SK-N-SH (cell line): ENCODE measurements around the gene AXIN1. TPM values are rescaled to one million over a fixed set of nuclear protein-coding genes. Genes with fewer than 3 reads are reported as not detected.

Experiments
- CTCF ChIA-PET: fragments of 300-600, 350-600 bp; formaldehyde crosslinking; extraction: SDS; loops from one replicate; lab custom pipeline; 2021; lab: Yijun Ruan, JAX
- POLR2A ChIA-PET: fragments of 350-600 bp; sonication (Branson Sonifier 250); formaldehyde crosslinking; extraction: SDS; loops from one replicate; lab custom pipeline; 2020; ENCODE audit warnings: antibody characterized with exemption, inconsistent platforms; lab: Yijun Ruan, JAX
- DNase-seq: peaks from one replicate; pipeline ENCODE4 v3.0.0; 2012
- H2AFZ ChIP-seq: fragments of 200-600 bp; sonication (generic); 2 replicates; pipeline ENCODE4 v1.8.1; 2016; ENCODE audit warnings: antibody characterized with exemption, mild to moderate bottlenecking, low read depth
- H3F3A ChIP-seq: fragments of 200-600 bp; sonication (generic); replicated peaks from 2 replicates; pipeline ENCODE3; 2016; ENCODE audit warnings: antibody characterized with exemption, mild to moderate bottlenecking; ENCODE audit not compliant: insufficient read depth
- H3K27ac ChIP-seq, 2 experiments: fragments of 200-500 bp in 1 of 2; fragments of 200-600 bp in 1 of 2; sonication (Bioruptor generic) in 1 of 2; sonication (generic), shearing (Covaris generic) in 1 of 2; 2 replicates each; pipeline versions ENCODE4 v1.5.1 to v1.6.1; 2014 to 2016; ENCODE audit warnings: low read depth in 2 of 2, inconsistent platforms in 1 of 2, low read length in 1 of 2, mild to moderate bottlenecking in 1 of 2, mixed read lengths in 1 of 2
- H3K27me3 ChIP-seq: fragments of 200-600 bp; sonication (generic), shearing (Covaris generic); 2 replicates; pipeline ENCODE4 v1.6.1; 2016; ENCODE audit warnings: mixed run types; ENCODE audit not compliant: insufficient read depth
- H3K36me3 ChIP-seq, 2 experiments: fragments of 200-500 bp in 1 of 2; fragments of 200-600 bp in 1 of 2; sonication (Bioruptor generic) in 1 of 2; sonication (generic) in 1 of 2; replicated peaks in 1 of 2; 2 replicates each; pipeline versions ENCODE3 to v1.5.1; 2014 to 2016; ENCODE audit warnings: low read length in 1 of 2, mild to moderate bottlenecking in 1 of 2; ENCODE audit not compliant: insufficient read depth in 2 of 2, control insufficient read depth in 1 of 2
- H3K4me1 ChIP-seq, 2 experiments: fragments of 200-500 bp in 1 of 2; fragments of 200-600 bp in 1 of 2; sonication (Bioruptor generic) in 1 of 2; sonication (generic), shearing (Covaris generic) in 1 of 2; 2 replicates each; pipeline versions ENCODE4 v1.5.1 to v1.6.1; 2014 to 2016; ENCODE audit warnings: low read depth in 1 of 2, low read length in 1 of 2, mixed run types in 1 of 2; ENCODE audit not compliant: insufficient read depth in 2 of 2, control insufficient read depth in 1 of 2
- H3K4me2 ChIP-seq: fragments of 200-600 bp; sonication (generic), shearing (Covaris generic); 2 replicates; pipeline ENCODE4 v1.6.1; 2017; ENCODE audit warnings: mixed run types
- H3K4me3 ChIP-seq, 2 experiments: fragments of 200-500 bp in 1 of 2; fragments of 200-600 bp in 1 of 2; sonication (Bioruptor generic) in 1 of 2; sonication (generic), shearing (Covaris generic) in 1 of 2; 2 replicates each; pipeline versions ENCODE4 v1.5.1 to v1.8.1; 2014 to 2016; ENCODE audit warnings: low read depth in 2 of 2, inconsistent platforms in 1 of 2, low read length in 1 of 2, mild to moderate bottlenecking in 1 of 2, mixed read lengths in 1 of 2, moderate library complexity in 1 of 2
- H3K79me2 ChIP-seq: fragments of 200-600 bp; sonication (generic); 2 replicates; pipeline ENCODE4 v1.8.1; 2017; ENCODE audit warnings: mild to moderate bottlenecking; ENCODE audit not compliant: insufficient read depth
- H3K9ac ChIP-seq: fragments of 200-600 bp; sonication (generic); 2 replicates; pipeline ENCODE4 v1.6.1; 2017; ENCODE audit warnings: mixed run types
- H3K9me2 ChIP-seq: fragments of 200-600 bp; sonication (generic); 2 replicates; pipeline ENCODE4 v1.6.1; 2017; ENCODE audit warnings: mixed run types
- H3K9me3 ChIP-seq: fragments of 200-600 bp; sonication (generic); 2 replicates; pipeline ENCODE4 v1.6.1; 2017; ENCODE audit warnings: mixed run types, mild to moderate bottlenecking, moderate library complexity
- H4K20me1 ChIP-seq: fragments of 200-600 bp; sonication (generic); 2 replicates; pipeline ENCODE4 v1.6.1; 2017; ENCODE audit warnings: mild to moderate bottlenecking, mixed run types; ENCODE audit not compliant: insufficient read depth
- CHD2 ChIP-seq: fragments of 150-350 bp; IDR thresholded peaks from 2 replicates; pipeline ENCODE4 v1.6.1; 2018; ENCODE audit warnings: low read length; ENCODE audit not compliant: partially characterized antibody
- ELF1 ChIP-seq: IDR thresholded peaks from 2 replicates; pipeline ENCODE4 v1.4.0; 2012
- EP300 ChIP-seq, 2 experiments: IDR thresholded peaks; 2 replicates each; pipeline versions ENCODE4 v1.4.0 to v1.6.1; 2012; ENCODE audit warnings: borderline replicate concordance in 1 of 2, low read depth in 1 of 2, low read length in 1 of 2
- FOSL2 ChIP-seq: IDR thresholded peaks from 2 replicates; pipeline ENCODE4 v1.4.0; 2012; ENCODE audit warnings: low read depth, mild to moderate bottlenecking, moderate library complexity, borderline replicate concordance
- FOXJ3 ChIP-seq: sonication (generic); formaldehyde crosslinking; IDR thresholded peaks from 2 replicates; pipeline ENCODE4 v1.5.1; 2020; ENCODE audit warnings: mild to moderate bottlenecking, missing genetic modification reagents
- JUND ChIP-seq: IDR thresholded peaks from 2 replicates; pipeline ENCODE4 v1.4.0; 2012
- MXI1 ChIP-seq: IDR thresholded peaks from 2 replicates; pipeline ENCODE4 v1.6.1; 2012; ENCODE audit warnings: mild to moderate bottlenecking, low read depth, low read length, improper control_type of control experiment
- PBX3 ChIP-seq: IDR thresholded peaks from 2 replicates; pipeline ENCODE4; 2012
- RAD21 ChIP-seq: IDR thresholded peaks from 2 replicates; pipeline ENCODE4 v1.6.1; 2012; ENCODE audit warnings: mild to moderate bottlenecking, low read length
- RFX5 ChIP-seq: IDR thresholded peaks from 2 replicates; pipeline ENCODE4 v1.6.1; 2012; ENCODE audit warnings: mild to moderate bottlenecking, improper control_type of control experiment, low read length
- TAF1 ChIP-seq: IDR thresholded peaks from 2 replicates; pipeline ENCODE4 v1.6.1; 2012; ENCODE audit warnings: low read depth, mild to moderate bottlenecking, low read length, moderate library complexity, borderline replicate concordance
- TCF12 ChIP-seq: IDR thresholded peaks from 2 replicates; pipeline ENCODE4 v1.4.0; 2012
- TEAD4 ChIP-seq: IDR thresholded peaks from 2 replicates; pipeline ENCODE4 v1.4.0; 2012; ENCODE audit warnings: mild to moderate bottlenecking, borderline replicate concordance; ENCODE audit not compliant: insufficient read depth
- USF1 ChIP-seq: IDR thresholded peaks from 2 replicates; pipeline ENCODE4 v1.4.0; 2012; ENCODE audit warnings: low read depth, borderline replicate concordance
- WGBS: methylation state at CpG from one replicate; pipeline ENCODE4 v1.1.6; 2017; ENCODE audit warnings: low lambda C conversion rate; 5-methylcytosine and 5-hydroxymethylcytosine counted together
- polyA plus RNA-seq, 3 experiments: library from polyadenylated mRNA; depleted of rRNA; stranded (reverse); fragments of >200 nt; gene quantifications; 2 replicates each; pipeline ENCODE4 v1.2.3, GENCODE V29; 2012
- TF ChIP-seq, protein P1 (sequence below): IDR thresholded peaks from 2 replicates; pipeline ENCODE4 v1.4.0; 2012; ENCODE audit warnings: low read depth, borderline replicate concordance
- TF ChIP-seq, protein P2 (sequence below): IDR thresholded peaks from 2 replicates; pipeline ENCODE4 v1.4.0; 2012; ENCODE audit warnings: low read depth
- TF ChIP-seq, protein P3 (sequence below): fragments of 200-600 bp; sonication (generic); IDR thresholded peaks from 2 replicates; pipeline ENCODE4 v1.6.1; 2017; ENCODE audit warnings: antibody characterized with exemption, mild to moderate bottlenecking, moderate library complexity
- TF ChIP-seq, protein P4 (sequence below): fragments of 150-350 bp; IDR thresholded peaks from 2 replicates; pipeline ENCODE4 v1.6.1; 2017; ENCODE audit warnings: antibody characterized with exemption, low read length, low read depth, borderline replicate concordance

AXIN1 gene
- polyA plus RNA-seq, 1 of the 3 experiments (the other 2 are of a cell fraction): 19.9 TPM

DNA sequence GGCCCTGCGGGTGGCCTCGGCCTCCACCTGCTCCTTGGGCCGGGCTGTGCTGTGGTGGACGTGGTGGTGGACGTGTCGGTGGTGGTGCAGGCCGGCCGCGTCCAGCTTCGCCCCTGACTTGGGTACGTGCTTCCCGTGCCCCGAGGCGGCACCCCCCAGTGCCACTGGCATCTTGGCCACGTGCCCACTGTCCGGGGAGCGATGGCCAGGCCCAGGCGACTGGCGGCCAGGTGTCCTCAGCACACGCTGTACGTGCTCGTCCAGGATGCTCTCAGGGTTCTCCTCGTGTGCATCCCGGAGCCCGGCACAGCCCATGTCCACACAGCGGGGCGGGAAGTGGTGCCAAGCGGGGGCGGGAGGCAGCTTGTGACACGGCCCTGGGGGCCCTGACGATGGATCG lies 54.7 kb downstream of the AXIN1 start:
- Histone ChIP-seq H4K20me1 (no peaks in the 10 kb centered on the region), H3K4me1 (no peaks in the 10 kb centered on the region), H3K36me3 (peaks cover 0 to 14% of the 10 kb centered on the region in 2 experiments), H3K9ac (no peak overlapping the region), H3K79me2 (no peaks in the 10 kb centered on the region), H3K4me3 (no peak overlapping the region), H3K27me3 (no peaks in the 10 kb centered on the region), H3K9me2 (no peaks in the 10 kb centered on the region), H2AFZ (no peak overlapping the region), H3K4me2 (no peak overlapping the region), H3F3A (no peaks in the 10 kb centered on the region), H3K9me3 (no peaks in the 10 kb centered on the region), H3K27ac (no peak overlapping the region)
- no peak for DNase-seq
- no peak for TF ChIP-seq ELF1
- no peak for TF ChIP-seq EP300 (IDR thresholded peaks at IDR 0.05; ENCODE audit: borderline replicate concordance in 1 of 2, low read depth in 1 of 2, low read length in 1 of 2)
- TF ChIP-seq USF1: no peak
- TF ChIP-seq TAF1: no peak
- TF ChIP-seq JUND: no peak
- TF ChIP-seq TEAD4: no peak
- TF ChIP-seq, protein P1, sequence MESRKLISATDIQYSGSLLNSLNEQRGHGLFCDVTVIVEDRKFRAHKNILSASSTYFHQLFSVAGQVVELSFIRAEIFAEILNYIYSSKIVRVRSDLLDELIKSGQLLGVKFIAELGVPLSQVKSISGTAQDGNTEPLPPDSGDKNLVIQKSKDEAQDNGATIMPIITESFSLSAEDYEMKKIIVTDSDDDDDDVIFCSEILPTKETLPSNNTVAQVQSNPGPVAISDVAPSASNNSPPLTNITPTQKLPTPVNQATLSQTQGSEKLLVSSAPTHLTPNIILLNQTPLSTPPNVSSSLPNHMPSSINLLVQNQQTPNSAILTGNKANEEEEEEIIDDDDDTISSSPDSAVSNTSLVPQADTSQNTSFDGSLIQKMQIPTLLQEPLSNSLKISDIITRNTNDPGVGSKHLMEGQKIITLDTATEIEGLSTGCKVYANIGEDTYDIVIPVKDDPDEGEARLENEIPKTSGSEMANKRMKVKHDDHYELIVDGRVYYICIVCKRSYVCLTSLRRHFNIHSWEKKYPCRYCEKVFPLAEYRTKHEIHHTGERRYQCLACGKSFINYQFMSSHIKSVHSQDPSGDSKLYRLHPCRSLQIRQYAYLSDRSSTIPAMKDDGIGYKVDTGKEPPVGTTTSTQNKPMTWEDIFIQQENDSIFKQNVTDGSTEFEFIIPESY: no peak
- no peak for TF ChIP-seq TCF12
- TF ChIP-seq, protein P2, sequence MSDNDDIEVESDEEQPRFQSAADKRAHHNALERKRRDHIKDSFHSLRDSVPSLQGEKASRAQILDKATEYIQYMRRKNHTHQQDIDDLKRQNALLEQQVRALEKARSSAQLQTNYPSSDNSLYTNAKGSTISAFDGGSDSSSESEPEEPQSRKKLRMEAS: no peak
- TF ChIP-seq, protein P3, sequence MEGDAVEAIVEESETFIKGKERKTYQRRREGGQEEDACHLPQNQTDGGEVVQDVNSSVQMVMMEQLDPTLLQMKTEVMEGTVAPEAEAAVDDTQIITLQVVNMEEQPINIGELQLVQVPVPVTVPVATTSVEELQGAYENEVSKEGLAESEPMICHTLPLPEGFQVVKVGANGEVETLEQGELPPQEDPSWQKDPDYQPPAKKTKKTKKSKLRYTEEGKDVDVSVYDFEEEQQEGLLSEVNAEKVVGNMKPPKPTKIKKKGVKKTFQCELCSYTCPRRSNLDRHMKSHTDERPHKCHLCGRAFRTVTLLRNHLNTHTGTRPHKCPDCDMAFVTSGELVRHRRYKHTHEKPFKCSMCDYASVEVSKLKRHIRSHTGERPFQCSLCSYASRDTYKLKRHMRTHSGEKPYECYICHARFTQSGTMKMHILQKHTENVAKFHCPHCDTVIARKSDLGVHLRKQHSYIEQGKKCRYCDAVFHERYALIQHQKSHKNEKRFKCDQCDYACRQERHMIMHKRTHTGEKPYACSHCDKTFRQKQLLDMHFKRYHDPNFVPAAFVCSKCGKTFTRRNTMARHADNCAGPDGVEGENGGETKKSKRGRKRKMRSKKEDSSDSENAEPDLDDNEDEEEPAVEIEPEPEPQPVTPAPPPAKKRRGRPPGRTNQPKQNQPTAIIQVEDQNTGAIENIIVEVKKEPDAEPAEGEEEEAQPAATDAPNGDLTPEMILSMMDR: no peak
- no peak for TF ChIP-seq RFX5
- TF ChIP-seq FOSL2: no peak
- no peak for TF ChIP-seq MXI1
- no peak for TF ChIP-seq PBX3
- TF ChIP-seq FOXJ3 (CRISPR knock-in tag): no peak
- TF ChIP-seq, protein P4, sequence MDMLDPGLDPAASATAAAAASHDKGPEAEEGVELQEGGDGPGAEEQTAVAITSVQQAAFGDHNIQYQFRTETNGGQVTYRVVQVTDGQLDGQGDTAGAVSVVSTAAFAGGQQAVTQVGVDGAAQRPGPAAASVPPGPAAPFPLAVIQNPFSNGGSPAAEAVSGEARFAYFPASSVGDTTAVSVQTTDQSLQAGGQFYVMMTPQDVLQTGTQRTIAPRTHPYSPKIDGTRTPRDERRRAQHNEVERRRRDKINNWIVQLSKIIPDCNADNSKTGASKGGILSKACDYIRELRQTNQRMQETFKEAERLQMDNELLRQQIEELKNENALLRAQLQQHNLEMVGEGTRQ: no peak
- no peak for TF ChIP-seq CHD2
- no peak for TF ChIP-seq RAD21
- POLR2A ChIA-PET: no interaction called here
- CTCF ChIA-PET: interaction anchor here (1.3 to 1.8 kb wide), 2 partner anchors 64 to 232 kb away, joined by 3 to 7 read pairs; no protein-coding TSS in a partner anchor
- 94% methylated on average over 16 of the region's 32 CpGs for WGBS
